Right hindlimb (tissue), 1 donor: ENCODE results near the gene MRAP2.
"Not testable (repeated sequence)": the region's sequence is repeated elsewhere in the genome, so short reads cannot be mapped to it uniquely, and the experiment has no call there.

ENCODE experiments used
- DNase-seq: peaks from one replicate; pipeline ENCODE4 v3.0.0-alpha.2; 2018

Gene MRAP2

DNA sequence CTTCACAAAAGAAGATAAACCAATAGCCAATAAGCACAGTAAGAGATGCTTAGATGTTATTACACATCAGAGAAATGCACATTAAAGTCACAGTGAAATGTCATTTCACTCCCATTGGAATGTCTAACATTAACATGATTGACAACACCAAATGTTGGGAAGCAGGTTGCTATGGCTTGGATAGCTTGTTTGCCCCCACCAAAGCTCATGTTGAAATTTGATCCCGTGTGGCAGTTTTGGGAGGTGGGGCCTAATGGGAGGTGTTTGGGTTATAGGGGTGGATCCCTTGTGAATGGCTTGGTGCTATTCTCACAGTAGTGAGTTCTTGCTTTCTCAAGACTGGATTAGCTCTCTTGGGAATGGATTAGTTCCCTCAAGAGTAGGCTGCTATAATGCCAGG lies 44.8 kb downstream of the MRAP2 start:
- no peak for DNase-seq

- no peak for DNase-seq
These were observed 47.6 kb downstream of the MRAP2 start for GRCh38 chr6:84081222-84081621.

- no peak for DNase-seq
These were observed 49.2 kb downstream of the MRAP2 start for GRCh38 chr6:84082689-84083265.

- not testable (repeated sequence) for DNase-seq
These were observed 51.1 kb downstream of the MRAP2 start for GRCh38 chr6:84084705-84085104.

DNA sequence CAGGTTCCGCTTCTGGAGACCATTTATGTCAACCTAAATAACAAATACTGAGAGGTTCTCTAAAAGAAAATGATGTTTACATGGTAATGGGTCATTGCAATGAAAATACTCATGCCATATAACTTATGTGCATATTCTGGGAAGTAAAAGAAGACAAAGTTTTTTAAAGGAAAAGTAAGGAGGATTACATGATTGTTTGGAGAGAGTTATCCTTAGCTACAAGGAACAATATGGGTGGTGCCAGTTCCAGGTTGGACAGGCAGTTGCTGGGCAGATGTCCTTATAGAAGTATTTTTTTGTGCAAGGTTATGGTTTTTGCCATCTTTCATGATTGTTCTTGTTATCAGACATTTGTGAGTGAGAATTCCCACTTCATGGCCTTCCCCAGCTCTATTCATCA lies 52.5 kb downstream of the MRAP2 start:
- no peak for DNase-seq

- no peak for DNase-seq
These were observed 53.2 kb downstream of the MRAP2 start for GRCh38 chr6:84086545-84087429.

- DNase-seq = no peak
These were observed 55.5 kb downstream of the MRAP2 start for GRCh38 chr6:84089081-84089480.

DNA sequence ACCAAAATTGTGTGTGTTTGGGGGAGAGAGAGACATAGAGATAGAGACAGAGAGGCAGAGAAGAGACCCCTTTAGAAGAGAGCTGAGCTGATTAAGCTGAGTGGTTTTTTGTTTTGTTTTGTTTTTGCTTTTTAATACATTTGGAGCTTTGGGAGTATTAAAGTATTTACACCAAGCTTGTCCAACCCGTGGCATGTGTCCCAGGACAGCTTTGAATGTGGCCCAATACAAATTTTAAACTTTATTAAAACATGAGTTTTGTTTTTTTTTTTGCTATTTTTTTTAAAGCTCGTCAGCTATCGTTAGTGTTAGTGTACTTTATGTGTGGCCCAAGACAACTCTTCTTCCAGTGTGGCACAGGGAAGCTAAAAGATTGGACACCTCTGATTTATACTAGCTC lies 56.0 kb downstream of the MRAP2 start:
- no peak for DNase-seq

DNA sequence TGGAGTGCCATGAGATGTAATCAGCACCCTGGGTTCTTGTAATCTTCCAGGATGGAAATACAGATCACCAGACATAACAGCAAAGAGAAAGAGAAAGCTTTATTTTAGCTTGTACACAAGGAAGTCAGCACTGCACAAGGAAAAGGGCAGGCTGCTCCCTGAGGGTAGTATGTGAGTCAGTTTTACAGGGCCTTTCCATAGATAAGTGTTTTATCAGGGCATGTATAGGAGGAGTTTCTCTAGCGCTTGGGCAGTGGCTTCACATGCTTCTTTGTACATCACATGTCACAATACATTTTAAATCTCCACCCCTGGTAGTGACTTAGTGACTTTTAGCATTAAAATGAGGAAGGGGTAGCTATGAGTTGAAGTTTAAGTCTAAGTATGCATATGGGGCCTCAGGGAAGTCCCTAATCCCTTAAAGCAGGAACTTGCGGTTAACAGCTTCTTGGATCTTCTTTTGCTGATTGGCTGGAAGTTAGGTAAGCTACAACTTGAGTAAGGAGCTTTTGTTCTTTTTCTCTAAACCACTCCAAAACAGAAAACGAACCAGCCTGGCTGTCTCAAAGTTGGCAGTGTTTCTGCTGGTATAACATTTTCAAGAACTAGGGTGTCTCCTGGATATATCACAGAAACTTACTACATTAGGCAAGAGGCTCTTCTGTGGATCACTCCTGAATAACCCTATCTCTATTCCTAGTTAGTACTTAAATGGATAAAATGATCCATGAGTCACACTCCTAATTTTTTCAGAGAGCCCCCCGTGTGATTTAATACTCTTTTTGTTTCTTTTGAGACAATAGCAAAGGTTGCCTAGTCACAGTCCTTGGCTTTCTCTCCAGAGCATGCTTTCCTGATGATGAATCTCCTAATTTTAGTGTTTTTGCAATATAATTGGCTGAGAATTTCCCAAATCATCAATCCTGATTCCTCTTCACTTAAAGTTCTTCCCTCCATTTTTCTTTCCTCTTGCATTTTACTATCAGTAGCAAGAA lies 60.2 kb downstream of the MRAP2 start:
- no peak for DNase-seq

DNA sequence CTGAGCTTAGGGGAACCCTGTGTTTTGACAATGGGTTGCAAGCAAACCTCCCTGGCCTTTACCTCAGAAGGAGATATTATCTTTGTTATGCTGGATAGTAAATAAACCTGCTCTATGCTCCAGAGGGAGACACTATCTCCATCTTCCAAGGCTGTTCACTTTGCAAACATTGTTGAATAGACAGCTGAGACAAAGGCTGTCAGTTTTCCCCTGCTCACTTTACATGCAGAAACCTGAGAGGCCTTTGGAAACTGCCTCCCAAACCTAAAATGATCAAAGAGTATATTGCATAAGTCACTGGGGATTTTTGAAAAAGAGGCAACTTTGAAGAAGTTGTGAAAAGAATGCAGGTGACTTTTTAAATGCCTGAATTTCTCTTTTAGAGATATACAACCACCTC lies 61.6 kb downstream of the MRAP2 start:
- no peak for DNase-seq

- no peak for DNase-seq
These were observed 69.5 kb downstream of the MRAP2 start for GRCh38 chr6:84103029-84103428.

DNA sequence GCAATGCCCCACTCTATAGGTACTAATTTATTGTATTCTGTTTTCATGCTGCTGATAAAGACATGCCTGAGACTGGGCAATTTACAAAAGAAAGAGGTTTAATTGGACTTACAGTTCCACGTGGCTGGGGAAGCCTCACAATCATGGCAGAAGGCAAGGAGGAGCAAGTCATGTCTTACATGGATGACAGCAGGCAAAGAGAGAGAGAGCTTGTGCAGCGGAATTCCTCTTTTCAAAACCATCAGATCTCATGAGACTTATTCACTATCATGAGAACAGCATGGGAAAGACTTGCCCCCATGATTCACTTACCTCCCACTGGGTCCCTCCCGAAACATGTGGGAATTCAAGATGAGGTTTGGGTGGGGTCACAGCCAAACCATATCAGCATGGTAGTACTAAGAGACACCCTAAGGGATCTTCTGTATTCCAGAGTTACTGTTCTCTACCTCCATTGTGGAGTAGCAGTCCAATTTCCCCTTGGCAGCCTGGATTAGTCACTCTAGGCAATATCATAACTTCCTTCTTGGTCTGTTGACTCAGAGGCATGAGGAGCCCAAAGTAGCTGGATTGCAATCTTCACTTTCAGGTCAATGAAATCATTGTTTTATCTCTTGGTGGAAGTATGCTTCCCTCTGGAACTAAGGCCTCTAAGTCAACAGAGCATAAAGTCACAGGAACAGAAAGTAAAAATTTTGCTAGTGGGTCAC lies 71.8 kb downstream of the MRAP2 start:
- not testable (repeated sequence) for DNase-seq

DNA sequence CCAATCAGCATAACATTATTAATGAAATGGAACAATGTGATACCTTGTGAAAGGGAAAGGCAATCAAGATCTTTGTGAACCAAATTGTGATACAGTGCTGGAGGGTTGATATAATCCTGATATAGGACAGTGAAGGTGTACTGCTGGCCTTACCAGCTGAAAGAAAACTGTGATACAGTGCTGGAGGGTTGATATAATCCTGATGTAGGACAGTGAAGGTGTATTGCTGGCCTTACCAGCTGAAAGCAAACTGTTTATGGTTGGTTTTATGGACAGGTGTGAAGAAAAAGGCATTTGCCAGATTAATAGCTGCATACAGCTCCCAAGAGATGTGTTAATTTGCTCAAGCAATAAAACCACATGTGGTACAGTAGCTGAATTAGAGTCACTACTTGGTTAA lies 73.9 kb downstream of the MRAP2 start:
- DNase-seq = no peak

DNA sequence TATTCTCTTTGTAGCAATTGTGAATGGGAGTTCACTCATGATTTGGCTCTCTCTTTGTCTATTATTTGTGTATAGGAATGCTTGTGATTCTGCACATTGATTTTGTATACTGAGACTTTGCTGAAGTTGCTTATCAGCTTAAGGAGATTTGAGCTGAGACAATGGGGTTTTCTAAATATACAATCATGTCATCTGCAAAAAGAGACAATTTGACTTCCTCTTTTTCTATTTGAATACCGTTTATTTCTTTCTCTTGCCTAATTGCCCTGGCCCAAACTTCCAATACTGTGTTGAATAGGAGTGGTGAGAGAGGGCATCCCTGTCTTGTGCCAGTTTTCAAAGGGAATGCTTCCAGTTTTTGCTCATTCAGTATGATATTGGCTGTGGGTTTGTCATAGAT lies 77.8 kb downstream of the MRAP2 start:
- DNase-seq = not testable (repeated sequence)

DNA sequence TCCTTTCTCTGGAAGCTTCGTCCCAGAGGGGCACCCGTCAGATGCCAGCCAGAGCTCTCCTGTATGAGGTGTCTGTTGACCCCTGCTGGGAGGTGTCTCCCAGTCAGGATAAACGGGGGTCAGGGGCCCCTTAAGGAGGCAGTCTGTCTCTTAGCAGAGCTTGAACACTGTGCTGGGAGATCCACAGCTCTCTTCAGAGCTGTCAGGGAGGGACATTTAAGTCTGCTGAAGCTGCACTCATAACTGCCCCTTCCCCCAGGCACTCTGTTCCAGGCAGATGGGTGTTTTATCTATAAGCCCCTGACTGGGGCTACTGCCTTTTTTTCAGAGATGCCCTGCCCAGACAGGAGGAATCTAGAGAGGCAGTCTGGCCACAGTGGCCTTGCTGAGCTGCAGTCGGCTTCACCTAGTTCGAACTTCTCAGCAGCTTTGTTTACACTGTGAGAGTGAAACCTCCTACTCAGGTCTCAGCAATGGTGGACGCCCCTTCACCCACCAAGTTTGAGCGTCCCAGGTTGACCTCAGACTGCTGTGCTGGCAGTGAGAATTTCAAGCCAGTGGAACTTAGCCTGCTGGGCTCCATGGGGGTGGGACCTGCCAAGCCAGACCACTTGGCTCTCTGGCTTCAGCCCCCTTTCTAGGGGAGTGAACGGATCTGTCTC lies 81.5 kb downstream of the MRAP2 start:
- DNase-seq = not testable (repeated sequence)

DNA sequence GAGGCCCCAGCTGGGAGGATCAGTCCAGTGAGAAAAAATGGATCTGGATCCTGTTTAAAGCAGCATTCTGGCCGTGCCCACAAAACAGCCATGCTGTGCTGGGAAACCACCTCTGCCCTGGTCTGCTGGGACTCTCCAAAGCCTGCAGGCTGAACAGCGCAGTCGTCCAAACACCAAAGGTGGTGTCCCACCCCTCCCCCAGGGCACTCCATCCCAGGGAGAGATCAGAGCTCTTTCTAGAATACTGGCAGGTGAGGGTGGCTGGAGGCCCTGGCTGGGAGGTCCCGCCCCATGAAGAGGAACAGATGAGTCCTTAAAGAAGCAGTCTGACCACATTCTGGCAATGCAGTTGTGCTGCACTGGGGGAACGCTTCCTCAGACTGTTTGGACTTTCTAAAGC lies 84.6 kb downstream of the MRAP2 start:
- DNase-seq = no peak

- no peak for DNase-seq
These were observed 85.7 kb downstream of the MRAP2 start for GRCh38 chr6:84119277-84119676.

GRCh38 chr6:84123186-84123585 lies 89.6 kb downstream of the MRAP2 start:
- no peak for DNase-seq

- not testable (repeated sequence) for DNase-seq
These were observed 96.0 kb downstream of the MRAP2 start for GRCh38 chr6:84129588-84129987.

- DNase-seq = not testable (repeated sequence)
These were observed 99.8 kb downstream of the MRAP2 start for GRCh38 chr6:84133385-84133784.

DNA sequence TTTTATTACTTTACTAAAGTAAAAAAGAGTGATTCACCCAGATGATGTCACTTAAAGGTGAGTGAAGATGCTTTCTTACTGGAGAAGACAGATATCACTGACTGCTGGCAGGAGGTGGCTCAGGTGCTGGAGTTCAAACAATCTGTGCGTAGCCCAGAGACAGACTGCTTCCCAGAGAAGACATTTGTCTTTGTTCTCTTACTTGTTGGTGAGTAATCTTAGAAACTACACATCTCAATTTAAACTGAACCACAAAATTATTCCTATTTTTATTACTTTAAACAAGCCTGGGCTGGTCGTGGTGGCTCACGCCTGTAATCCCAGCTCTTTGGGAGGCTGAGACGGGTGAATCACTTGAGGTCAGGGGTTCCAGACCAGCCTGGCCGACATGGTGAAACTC lies 101.7 kb downstream of the MRAP2 start:
- no peak for DNase-seq
